ENCODE data around the gene FKRP. TPM values are rescaled to one million over a fixed set of nuclear protein-coding genes. Genes with fewer than 3 reads are reported as not detected.

The FKRP gene, protein sequence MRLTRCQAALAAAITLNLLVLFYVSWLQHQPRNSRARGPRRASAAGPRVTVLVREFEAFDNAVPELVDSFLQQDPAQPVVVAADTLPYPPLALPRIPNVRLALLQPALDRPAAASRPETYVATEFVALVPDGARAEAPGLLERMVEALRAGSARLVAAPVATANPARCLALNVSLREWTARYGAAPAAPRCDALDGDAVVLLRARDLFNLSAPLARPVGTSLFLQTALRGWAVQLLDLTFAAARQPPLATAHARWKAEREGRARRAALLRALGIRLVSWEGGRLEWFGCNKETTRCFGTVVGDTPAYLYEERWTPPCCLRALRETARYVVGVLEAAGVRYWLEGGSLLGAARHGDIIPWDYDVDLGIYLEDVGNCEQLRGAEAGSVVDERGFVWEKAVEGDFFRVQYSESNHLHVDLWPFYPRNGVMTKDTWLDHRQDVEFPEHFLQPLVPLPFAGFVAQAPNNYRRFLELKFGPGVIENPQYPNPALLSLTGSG
- total RNA-seq (10 to 100 TPM; 24.4 to 28.9 TPM), polyA plus RNA-seq (1 to 10 TPM; 3.0 to 5.7 TPM)

GRCh38 chr19:46745521-46746280 is at the start of gene FKRP:
Gene FKRP (plus strand): TSS chr19:46746057. CDS start chr19:46755451, 9,394 bp downstream.
- intact Hi-C loops (cut with micrococcal nuclease), result loop anchor here (2.0 to 5.0 kb wide), 2 partner anchors 41 to 133 kb away; no protein-coding TSS in a partner anchor
- peak in 3 of 5 donors; percentile 21 to 44 (median 27) for DNase-seq
- CTCF ChIA-PET (ENCODE audit: partially characterized antibody), result interaction anchor here (2.1 to 7.2 kb wide), 2 partner anchors 15 to 42 kb away, joined by 10 to 52 read pairs; no protein-coding TSS in a partner anchor
- H3K27me3 ChIP-seq (ENCODE audit: insufficient read depth, low read length), result no peaks in the 10 kb centered on the region
- H3K4me3 Mint-ChIP-seq, result peak within 1 kb of the TSS; percentile 88 to 94 (median 90)
- H3K9me3 ChIP-seq (ENCODE audit: control insufficient read depth in 1 of 2, low read length in 2 of 2), result no peaks in the 10 kb centered on the region
- H3K27ac ChIP-seq (ENCODE audit: low read depth, low read length), result peak within 1 kb of the TSS; percentile 76
- H3K36me3 ChIP-seq (ENCODE audit: insufficient read depth, low read length), result peaks cover 11% of the 10 kb centered on the region
- H3K9me3 Mint-ChIP-seq, result no peaks in the 10 kb centered on the region
- peak within 1 kb of the TSS; percentile 92 to 96 (median 95) for H3K27ac Mint-ChIP-seq
- peaks cover 43% of the 10 kb centered on the region for H3K4me1 ChIP-seq (ENCODE audit: insufficient read depth, low read length)
- peak within 1 kb of the TSS; percentile 54 to 80 for H3K4me3 ChIP-seq (ENCODE audit: low read length in 2 of 2)
- H3K4me1 Mint-ChIP-seq, result peaks cover 38 to 71% (median 53%) of the 10 kb centered on the region in 4 donors
- H3K36me3 Mint-ChIP-seq, result peaks cover 6 to 20% of the 10 kb centered on the region in 2 donors
- POLR2A ChIA-PET (ENCODE audit: partially characterized antibody), result interaction anchor here (0.6 to 1.8 kb wide), 5 partner anchors 19 to 145 kb away, joined by 3 to 8 read pairs (median 4); partner anchors contain the start of genes CALM3 and SLC1A5
- H3K27me3 Mint-ChIP-seq, result no peaks in the 10 kb centered on the region

DNA sequence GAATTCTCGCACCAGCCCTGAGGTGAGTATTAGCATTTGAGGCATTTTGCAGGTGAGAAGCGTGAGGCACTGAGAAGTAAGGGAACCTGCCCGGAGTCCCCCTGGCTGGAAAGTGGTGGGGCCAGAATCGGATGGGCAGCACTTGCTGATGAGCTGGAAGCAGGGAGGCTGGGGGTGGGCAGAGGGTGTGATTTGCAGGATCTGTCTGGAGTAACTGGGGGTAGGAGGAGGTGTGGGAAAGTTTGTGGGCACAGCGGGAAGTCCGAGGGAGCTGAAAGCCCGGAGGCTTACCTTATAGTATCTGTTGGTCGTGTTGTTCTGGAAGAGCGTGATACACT is 49.0 kb upstream of the FKRP start:
- H3K4me3 Mint-ChIP-seq, result no peak overlapping the region
- peaks cover 85% of the 10 kb centered on the region for H3K36me3 ChIP-seq (ENCODE audit: insufficient read depth, low read length)
- no peaks in the 10 kb centered on the region for H3K27me3 ChIP-seq (ENCODE audit: insufficient read depth, low read length)
- no peaks in the 10 kb centered on the region for H3K9me3 ChIP-seq (ENCODE audit: control insufficient read depth in 1 of 2, low read length in 2 of 2)
- H3K9me3 Mint-ChIP-seq, result no peaks in the 10 kb centered on the region
- CTCF ChIA-PET (ENCODE audit: partially characterized antibody), result interaction anchor here (1.5 kb wide), 1 partner anchor 9 kb away, joined by 3 read pairs; no protein-coding TSS in a partner anchor
- no peak overlapping the region for H3K27ac ChIP-seq (ENCODE audit: low read depth, low read length)
- H3K36me3 Mint-ChIP-seq, result peaks cover 65 to 74% of the 10 kb centered on the region in 2 donors
- intact Hi-C loops (cut with micrococcal nuclease), result no loop called here
- no peak for DNase-seq
- H3K27me3 Mint-ChIP-seq, result no peaks in the 10 kb centered on the region
- POLR2A ChIA-PET (ENCODE audit: partially characterized antibody), result interaction anchor here (1.5 to 1.9 kb wide), 2 partner anchors 12 to 18 kb away, joined by 4 to 9 read pairs; no protein-coding TSS in a partner anchor
- H3K27ac Mint-ChIP-seq, result peak overlapping the region in 1 of 7 donors; percentile 32
- no peaks in the 10 kb centered on the region for H3K4me1 ChIP-seq (ENCODE audit: insufficient read depth, low read length)
- no peak overlapping the region for H3K4me3 ChIP-seq (ENCODE audit: low read length in 2 of 2)
- peaks cover 0 to 3% (median 0%) of the 10 kb centered on the region in 4 donors for H3K4me1 Mint-ChIP-seq

DNA sequence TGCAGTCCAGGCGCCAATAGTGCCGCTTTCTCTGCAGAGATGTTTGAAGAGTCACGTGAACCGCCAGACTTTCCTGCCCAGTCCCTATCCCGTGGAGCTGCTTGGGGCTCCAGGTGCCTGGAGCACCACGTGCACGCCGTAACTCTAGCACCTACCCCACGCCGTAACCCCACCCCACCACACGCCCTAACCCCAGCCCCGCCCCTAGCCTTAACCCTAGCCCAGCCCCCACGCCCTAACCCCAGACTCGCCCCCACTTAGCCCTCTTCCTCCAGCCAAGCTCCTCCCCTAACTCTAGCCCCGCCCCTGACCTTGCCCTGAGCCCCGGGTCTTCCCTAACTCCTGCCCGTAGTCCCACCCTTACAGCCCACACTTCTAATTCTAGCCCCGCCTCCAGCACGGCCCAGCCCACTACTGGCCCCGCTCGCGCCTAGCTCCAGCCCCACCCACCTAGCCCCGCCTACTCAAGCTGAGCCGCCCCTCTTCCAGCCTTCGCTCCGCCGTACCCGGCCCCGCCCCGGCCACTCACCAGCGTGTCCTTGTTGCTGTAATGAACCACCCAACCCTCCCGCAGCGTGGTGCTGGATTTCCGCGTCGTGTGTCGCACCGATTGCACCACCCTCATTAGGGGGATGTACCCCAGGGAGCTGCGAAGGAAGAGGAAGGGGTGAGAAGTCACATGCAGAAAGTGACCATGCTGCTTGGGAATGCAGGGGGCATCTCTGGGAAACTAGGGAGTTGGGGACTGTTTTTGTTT is 48.5 kb upstream of the FKRP start:
- Mint-ChIP-seq H3K4me1 (peaks cover 0 to 3% (median 0%) of the 10 kb centered on the region in 4 donors), H3K36me3 (peaks cover 60 to 73% of the 10 kb centered on the region in 2 donors), H3K27ac (peak overlapping the region in 2 of 7 donors; percentile 22 to 32), H3K27me3 (no peaks in the 10 kb centered on the region), H3K4me3 (no peak overlapping the region), H3K9me3 (no peaks in the 10 kb centered on the region)
- Histone ChIP-seq H3K4me1 (ENCODE audit: insufficient read depth, low read length) (no peaks in the 10 kb centered on the region), H3K4me3 (ENCODE audit: low read length in 2 of 2) (no peak overlapping the region), H3K27me3 (ENCODE audit: insufficient read depth, low read length) (no peaks in the 10 kb centered on the region), H3K9me3 (ENCODE audit: control insufficient read depth in 1 of 2, low read length in 2 of 2) (no peaks in the 10 kb centered on the region), H3K36me3 (ENCODE audit: insufficient read depth, low read length) (peaks cover 85% of the 10 kb centered on the region), H3K27ac (ENCODE audit: low read depth, low read length) (no peak overlapping the region)
- ChIA-PET POLR2A (ENCODE audit: partially characterized antibody) (interaction anchor here (1.5 to 1.9 kb wide), 2 partner anchors 12 to 17 kb away, joined by 4 to 9 read pairs; no protein-coding TSS in a partner anchor), CTCF (ENCODE audit: partially characterized antibody) (interaction anchor here (1.5 kb wide), 1 partner anchor 9 kb away, joined by 3 read pairs; no protein-coding TSS in a partner anchor)
- intact Hi-C loops (cut with micrococcal nuclease), result no loop called here
- DNase-seq, result peak in 1 of 5 donors; percentile 9

GRCh38 chr19:46698395-46699321 is 47.2 kb upstream of the FKRP start:
- Histone ChIP-seq H3K9me3 (ENCODE audit: control insufficient read depth in 1 of 2, low read length in 2 of 2) (no peaks in the 10 kb centered on the region), H3K27me3 (ENCODE audit: insufficient read depth, low read length) (no peaks in the 10 kb centered on the region), H3K27ac (ENCODE audit: low read depth, low read length) (no peak overlapping the region), H3K4me3 (ENCODE audit: low read length in 2 of 2) (no peak overlapping the region), H3K4me1 (ENCODE audit: insufficient read depth, low read length) (no peaks in the 10 kb centered on the region), H3K36me3 (ENCODE audit: insufficient read depth, low read length) (peaks cover 82% of the 10 kb centered on the region)
- Mint-ChIP-seq H3K36me3 (peaks cover 49 to 67% of the 10 kb centered on the region in 2 donors), H3K4me1 (peaks cover 0 to 3% (median 0%) of the 10 kb centered on the region in 4 donors), H3K27ac (peak overlapping the region in 2 of 7 donors; percentile 60 to 88), H3K9me3 (no peaks in the 10 kb centered on the region), H3K27me3 (no peaks in the 10 kb centered on the region), H3K4me3 (no peak overlapping the region)
- no peak for DNase-seq
- ChIA-PET CTCF (ENCODE audit: partially characterized antibody) (interaction anchor here (1.0 to 1.7 kb wide), 2 partner anchors 30 to 55 kb away, joined by 4 read pairs; no protein-coding TSS in a partner anchor), POLR2A (ENCODE audit: partially characterized antibody) (interaction anchor here (0.9 to 1.2 kb wide), 2 partner anchors 7 to 16 kb away, joined by 3 read pairs; no protein-coding TSS in a partner anchor)
- intact Hi-C loops (cut with micrococcal nuclease), result no loop called here

DNA sequence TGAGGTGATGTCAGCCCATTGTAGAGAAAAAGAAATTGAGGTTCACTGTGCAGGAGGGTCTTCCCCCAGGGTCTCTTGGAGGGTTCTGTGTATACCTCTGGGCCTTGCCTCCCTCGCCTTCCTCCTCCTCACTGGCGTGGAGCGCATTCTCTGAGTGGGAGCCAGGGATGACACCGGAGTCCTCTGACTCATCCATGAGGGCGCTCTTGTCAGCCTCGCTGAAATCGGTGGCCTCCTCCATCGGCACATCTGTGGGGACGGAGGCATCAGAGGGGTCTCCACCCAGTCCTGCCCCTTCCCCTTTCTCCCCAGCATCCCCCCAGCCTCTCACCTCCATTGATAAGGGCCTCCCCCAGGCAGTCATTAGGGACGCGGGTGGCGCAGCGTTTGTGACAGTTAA is 45.2 kb upstream of the FKRP start:
- peak overlapping the region in 2 of 7 donors; percentile 54 to 76 for H3K27ac Mint-ChIP-seq
- H3K27me3 Mint-ChIP-seq, result no peaks in the 10 kb centered on the region
- peaks cover 6 to 13% (median 9%) of the 10 kb centered on the region in 4 donors for H3K4me1 Mint-ChIP-seq
- intact Hi-C loops (cut with micrococcal nuclease), result no loop called here
- Histone ChIP-seq H3K4me3 (ENCODE audit: low read length in 2 of 2) (no peak overlapping the region), H3K27me3 (ENCODE audit: insufficient read depth, low read length) (no peaks in the 10 kb centered on the region), H3K36me3 (ENCODE audit: insufficient read depth, low read length) (peaks cover 74% of the 10 kb centered on the region), H3K27ac (ENCODE audit: low read depth, low read length) (no peak overlapping the region), H3K9me3 (ENCODE audit: control insufficient read depth in 1 of 2, low read length in 2 of 2) (no peaks in the 10 kb centered on the region), H3K4me1 (ENCODE audit: insufficient read depth, low read length) (peaks cover 14% of the 10 kb centered on the region)
- peaks cover 51 to 70% of the 10 kb centered on the region in 2 donors for H3K36me3 Mint-ChIP-seq
- no peaks in the 10 kb centered on the region for H3K9me3 Mint-ChIP-seq
- CTCF ChIA-PET (ENCODE audit: partially characterized antibody), result interaction anchor here (1.7 kb wide), 1 partner anchor 53 kb away, joined by 4 read pairs; no protein-coding TSS in a partner anchor
- DNase-seq, result no peak
- POLR2A ChIA-PET (ENCODE audit: partially characterized antibody), result no interaction called here
- H3K4me3 Mint-ChIP-seq, result no peak overlapping the region
